ENCODE data around the gene LHPP.

The LHPP gene

GRCh38 chr10:124616040-124616835 lies 154.6 kb downstream of the LHPP start:
- no peak for DNase-seq (ENCODE audit: low read depth)
- TF ChIP-seq, protein P1, sequence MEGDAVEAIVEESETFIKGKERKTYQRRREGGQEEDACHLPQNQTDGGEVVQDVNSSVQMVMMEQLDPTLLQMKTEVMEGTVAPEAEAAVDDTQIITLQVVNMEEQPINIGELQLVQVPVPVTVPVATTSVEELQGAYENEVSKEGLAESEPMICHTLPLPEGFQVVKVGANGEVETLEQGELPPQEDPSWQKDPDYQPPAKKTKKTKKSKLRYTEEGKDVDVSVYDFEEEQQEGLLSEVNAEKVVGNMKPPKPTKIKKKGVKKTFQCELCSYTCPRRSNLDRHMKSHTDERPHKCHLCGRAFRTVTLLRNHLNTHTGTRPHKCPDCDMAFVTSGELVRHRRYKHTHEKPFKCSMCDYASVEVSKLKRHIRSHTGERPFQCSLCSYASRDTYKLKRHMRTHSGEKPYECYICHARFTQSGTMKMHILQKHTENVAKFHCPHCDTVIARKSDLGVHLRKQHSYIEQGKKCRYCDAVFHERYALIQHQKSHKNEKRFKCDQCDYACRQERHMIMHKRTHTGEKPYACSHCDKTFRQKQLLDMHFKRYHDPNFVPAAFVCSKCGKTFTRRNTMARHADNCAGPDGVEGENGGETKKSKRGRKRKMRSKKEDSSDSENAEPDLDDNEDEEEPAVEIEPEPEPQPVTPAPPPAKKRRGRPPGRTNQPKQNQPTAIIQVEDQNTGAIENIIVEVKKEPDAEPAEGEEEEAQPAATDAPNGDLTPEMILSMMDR (IDR thresholded peaks at IDR 0.05; ENCODE audit: insufficient read depth, low read depth, low read length, missing control alignments) = no peak
- no peak overlapping the region for H3K4me3 ChIP-seq (ENCODE audit: low read length)

- H3K4me3 ChIP-seq (ENCODE audit: low read length) = no peak overlapping the region
- TF ChIP-seq, protein P1 (IDR thresholded peaks at IDR 0.05; ENCODE audit: insufficient read depth, low read depth, low read length, missing control alignments) = no peak
- DNase-seq (ENCODE audit: low read depth) = no peak
Measured at GRCh38 chr10:124616836-124617130, 155.2 kb downstream of the LHPP start.

GRCh38 chr10:124618470-124619073 lies 156.9 kb downstream of the LHPP start:
- TF ChIP-seq, protein P1 (IDR thresholded peaks at IDR 0.05; ENCODE audit: insufficient read depth, low read depth, low read length, missing control alignments) = no peak
- DNase-seq (ENCODE audit: low read depth) = no peak
- no peak overlapping the region for H3K4me3 ChIP-seq (ENCODE audit: low read length)

- no peak overlapping the region for H3K4me3 ChIP-seq (ENCODE audit: low read length)
- DNase-seq (ENCODE audit: low read depth) = peak; percentile 79
- TF ChIP-seq, protein P1 (IDR thresholded peaks at IDR 0.05; ENCODE audit: insufficient read depth, low read depth, low read length, missing control alignments) = no peak
Measured at GRCh38 chr10:124619195-124619594, 157.6 kb downstream of the LHPP start.

- peak; percentile 31 for DNase-seq (ENCODE audit: low read depth)
- TF ChIP-seq, protein P1 (IDR thresholded peaks at IDR 0.05; ENCODE audit: insufficient read depth, low read depth, low read length, missing control alignments) = no peak
- no peak overlapping the region for H3K4me3 ChIP-seq (ENCODE audit: low read length)
Measured at GRCh38 chr10:124619802-124620490, 158.3 kb downstream of the LHPP start.

GRCh38 chr10:124621637-124622036 lies 160.0 kb downstream of the LHPP start:
- TF ChIP-seq, protein P1 (IDR thresholded peaks at IDR 0.05; ENCODE audit: insufficient read depth, low read depth, low read length, missing control alignments) = no peak
- DNase-seq (ENCODE audit: low read depth) = no peak
- H3K4me3 ChIP-seq (ENCODE audit: low read length) = no peak overlapping the region
